ENCODE measurements around the gene HSDL2. TPM values are rescaled to one million over a fixed set of nuclear protein-coding genes. Genes with fewer than 3 reads are reported as not detected.

HSDL2 gene
- total and polyA plus RNA-seq, 3 donors from 2014 or later = 23.0 to 36.0 (median 24.0) TPM

DNA sequence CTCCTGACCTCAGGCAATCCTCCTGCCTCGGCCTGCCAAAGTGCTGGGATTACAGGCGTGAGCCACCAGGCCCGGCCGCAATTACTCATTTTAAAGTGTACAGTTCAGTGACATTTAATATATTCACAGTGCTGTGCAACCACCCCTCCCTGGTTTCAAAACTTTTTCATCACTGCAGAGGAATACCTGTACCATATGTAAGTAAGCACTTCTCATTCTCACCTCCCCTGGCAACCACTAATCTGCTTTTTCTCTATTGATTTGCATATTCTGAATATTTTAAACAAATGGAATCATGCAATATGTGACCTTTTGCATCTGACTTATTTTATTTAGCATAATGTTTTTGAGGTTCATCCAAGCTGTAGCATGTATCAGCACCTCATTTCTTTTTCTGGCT lies 85.4 kb downstream of the HSDL2 start:
- DNase-seq = no peak
- TF ChIP-seq, protein P1, sequence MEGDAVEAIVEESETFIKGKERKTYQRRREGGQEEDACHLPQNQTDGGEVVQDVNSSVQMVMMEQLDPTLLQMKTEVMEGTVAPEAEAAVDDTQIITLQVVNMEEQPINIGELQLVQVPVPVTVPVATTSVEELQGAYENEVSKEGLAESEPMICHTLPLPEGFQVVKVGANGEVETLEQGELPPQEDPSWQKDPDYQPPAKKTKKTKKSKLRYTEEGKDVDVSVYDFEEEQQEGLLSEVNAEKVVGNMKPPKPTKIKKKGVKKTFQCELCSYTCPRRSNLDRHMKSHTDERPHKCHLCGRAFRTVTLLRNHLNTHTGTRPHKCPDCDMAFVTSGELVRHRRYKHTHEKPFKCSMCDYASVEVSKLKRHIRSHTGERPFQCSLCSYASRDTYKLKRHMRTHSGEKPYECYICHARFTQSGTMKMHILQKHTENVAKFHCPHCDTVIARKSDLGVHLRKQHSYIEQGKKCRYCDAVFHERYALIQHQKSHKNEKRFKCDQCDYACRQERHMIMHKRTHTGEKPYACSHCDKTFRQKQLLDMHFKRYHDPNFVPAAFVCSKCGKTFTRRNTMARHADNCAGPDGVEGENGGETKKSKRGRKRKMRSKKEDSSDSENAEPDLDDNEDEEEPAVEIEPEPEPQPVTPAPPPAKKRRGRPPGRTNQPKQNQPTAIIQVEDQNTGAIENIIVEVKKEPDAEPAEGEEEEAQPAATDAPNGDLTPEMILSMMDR (IDR thresholded peaks at IDR 0.05) = no peak
- no peak for TF ChIP-seq POLR2A (IDR thresholded peaks at IDR 0.05)
- Histone ChIP-seq H3K9me3 (no peaks in the 10 kb centered on the region), H3K36me3 (ENCODE audit: low read depth, missing control alignments) (no peaks in the 10 kb centered on the region), H3K27me3 (no peaks in the 10 kb centered on the region), H3K4me3 (no peak overlapping the region), H3K27ac (no peak overlapping the region), H3K4me1 (no peaks in the 10 kb centered on the region)
- WGBS, 2 donors = 96 to 98% methylated on average over 4 of the region's 4 CpGs
- intact Hi-C loops (cut with DNase I; ENCODE audit: low total_unique reads) = no loop called here

DNA sequence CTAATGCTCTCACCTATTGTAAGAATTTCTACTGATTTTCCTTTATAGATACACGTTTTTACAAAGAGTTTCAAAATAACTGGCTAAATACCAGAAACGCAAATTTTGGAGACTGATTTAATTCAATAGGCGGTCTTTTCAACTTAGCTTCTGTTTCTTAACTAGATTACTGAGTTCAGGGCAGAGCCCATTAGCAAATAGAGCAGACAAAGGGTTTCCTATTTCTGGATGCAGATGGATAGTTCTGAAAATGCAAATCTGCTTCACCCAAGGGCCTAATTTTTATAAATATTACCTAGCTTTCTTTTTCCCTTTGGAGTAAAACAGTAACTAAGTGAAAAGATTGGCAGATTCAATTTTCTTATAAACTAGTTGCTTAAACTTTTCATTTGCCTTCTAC lies 93.1 kb downstream of the HSDL2 start:
- intact Hi-C loops (cut with DNase I; ENCODE audit: low total_unique reads) = no loop called here
- no peak overlapping the region for H3K4me3 ChIP-seq
- TF ChIP-seq, protein P1 (IDR thresholded peaks at IDR 0.05) = no peak
- H3K27me3 ChIP-seq = no peaks in the 10 kb centered on the region
- no peaks in the 10 kb centered on the region for H3K4me1 ChIP-seq
- no peaks in the 10 kb centered on the region for H3K36me3 ChIP-seq (ENCODE audit: low read depth, missing control alignments)
- no peaks in the 10 kb centered on the region for H3K9me3 ChIP-seq
- H3K27ac ChIP-seq = no peak overlapping the region
- DNase-seq = no peak
- 81 to 89% methylated on average over 3 of the region's 3 CpGs for WGBS, 2 donors

DNA sequence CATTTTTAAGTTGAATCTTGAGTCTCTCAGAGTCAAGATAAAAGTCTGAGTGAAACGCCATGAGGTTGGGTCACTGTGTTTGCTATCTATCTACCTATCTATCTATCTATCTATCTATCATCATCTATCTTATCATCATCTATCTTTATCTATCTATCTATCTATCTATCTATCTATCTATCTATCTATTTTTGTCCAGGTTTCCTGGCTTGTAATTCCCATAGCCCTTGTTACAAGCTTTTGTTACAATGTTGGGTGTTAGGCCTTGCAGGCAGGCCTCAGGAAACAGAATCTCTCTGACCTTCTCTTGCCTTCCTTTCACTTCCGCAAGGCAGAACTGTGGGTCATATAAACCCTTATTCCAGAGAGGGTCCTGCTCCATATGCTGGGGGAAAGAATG lies 94.1 kb downstream of the HSDL2 start:
- no peak for DNase-seq
- Histone ChIP-seq H3K4me1 (no peaks in the 10 kb centered on the region), H3K9me3 (no peaks in the 10 kb centered on the region), H3K27ac (no peak overlapping the region), H3K36me3 (ENCODE audit: low read depth, missing control alignments) (no peaks in the 10 kb centered on the region), H3K27me3 (no peaks in the 10 kb centered on the region), H3K4me3 (no peak overlapping the region)
- 86 to 100% methylated on average over 2 of the region's 2 CpGs for WGBS, 2 donors
- TF ChIP-seq POLR2A (IDR thresholded peaks at IDR 0.05) = no peak
- TF ChIP-seq, protein P1 (IDR thresholded peaks at IDR 0.05) = no peak
- intact Hi-C loops (cut with DNase I; ENCODE audit: low total_unique reads) = no loop called here

DNA sequence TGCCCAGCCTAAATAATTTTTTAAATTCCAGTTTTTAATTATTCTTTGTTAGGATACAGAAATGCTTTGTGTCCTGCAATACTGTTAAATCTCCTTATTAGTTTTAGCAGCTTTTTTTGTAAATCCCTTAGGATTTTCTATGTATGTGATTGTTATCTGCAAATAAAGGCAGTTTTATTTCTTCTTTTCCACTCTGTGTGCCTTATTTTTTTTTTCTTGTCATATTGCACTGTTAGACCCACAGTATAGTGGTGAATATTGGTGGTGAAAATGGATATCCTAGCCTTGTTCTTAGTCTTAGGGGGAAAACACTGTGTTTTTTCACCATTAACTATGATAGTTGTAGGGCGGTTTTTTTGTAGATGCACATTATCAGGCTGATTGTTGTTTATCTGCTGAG lies 95.4 kb downstream of the HSDL2 start:
- Histone ChIP-seq H3K36me3 (ENCODE audit: low read depth, missing control alignments) (no peaks in the 10 kb centered on the region), H3K4me3 (no peak overlapping the region), H3K4me1 (no peaks in the 10 kb centered on the region), H3K27me3 (no peaks in the 10 kb centered on the region), H3K9me3 (no peaks in the 10 kb centered on the region), H3K27ac (no peak overlapping the region)
- 94 to 96% methylated on average over 1 of the region's 1 CpG for WGBS, 2 donors
- no peak for DNase-seq
- intact Hi-C loops (cut with DNase I; ENCODE audit: low total_unique reads) = no loop called here
- no peak for TF ChIP-seq POLR2A (IDR thresholded peaks at IDR 0.05)
- TF ChIP-seq, protein P1 (IDR thresholded peaks at IDR 0.05) = no peak

DNA sequence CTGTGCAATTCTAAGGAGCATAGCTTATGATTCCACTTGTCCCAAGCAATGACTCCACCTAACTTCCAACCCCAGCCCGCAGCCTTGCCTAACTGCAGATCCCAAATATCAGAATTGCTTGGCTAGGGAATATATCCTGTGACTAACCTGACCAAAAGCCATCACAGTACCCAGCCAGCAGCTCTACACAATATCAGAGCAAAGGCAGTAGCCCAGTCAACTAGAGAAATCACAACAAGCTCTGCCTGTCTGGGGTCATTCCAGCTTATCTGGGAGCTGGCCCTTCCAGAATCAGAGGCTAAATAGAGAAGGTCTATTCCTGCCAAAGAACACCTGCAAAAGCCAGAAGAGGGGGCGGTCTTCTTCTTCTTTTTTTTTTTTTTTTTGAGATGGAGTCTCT lies 97.4 kb downstream of the HSDL2 start:
- no peak overlapping the region for H3K27ac ChIP-seq
- no peaks in the 10 kb centered on the region for H3K36me3 ChIP-seq (ENCODE audit: low read depth, missing control alignments)
- no peaks in the 10 kb centered on the region for H3K4me1 ChIP-seq
- TF ChIP-seq, protein P1 (IDR thresholded peaks at IDR 0.05) = no peak
- TF ChIP-seq POLR2A (IDR thresholded peaks at IDR 0.05) = no peak
- intact Hi-C loops (cut with DNase I; ENCODE audit: low total_unique reads) = no loop called here
- WGBS, 2 donors = 100% methylated on average over 2 of the region's 2 CpGs
- DNase-seq = no peak
- H3K27me3 ChIP-seq = no peaks in the 10 kb centered on the region
- H3K4me3 ChIP-seq = no peak overlapping the region
- H3K9me3 ChIP-seq = no peaks in the 10 kb centered on the region

All from testis (tissue), 3 donors.